Measurements from ENCODE around the gene ARHGEF19. TPM values are rescaled to one million over a fixed set of nuclear protein-coding genes. Genes with fewer than 3 reads are reported as not detected.

The ARHGEF19 gene
- total and polyA plus RNA-seq, 2 of the 13 experiments (the other 11 are each of a cell fraction or from before 2014, with no cell fraction given) = 1.7 to 1.8 TPM

GRCh38 chr1:16248007-16248436, 35.6 kb upstream of the ARHGEF19 start (continued):
- no peak for TF ChIP-seq ZNF609 (CRISPR knock-in tag; IDR thresholded peaks at IDR 0.05; ENCODE audit: borderline replicate concordance)
- TF ChIP-seq MLXIP (CRISPR knock-in tag; IDR thresholded peaks at IDR 0.05; ENCODE audit: borderline replicate concordance) = no peak
- no peak for TF ChIP-seq ZNF724P (CRISPR knock-in tag; IDR thresholded peaks at IDR 0.05; ENCODE audit: borderline replicate concordance)
- no peak for TF ChIP-seq KIAA2018 (CRISPR knock-in tag; IDR thresholded peaks at IDR 0.05; ENCODE audit: borderline replicate concordance)

Data from HepG2 (cell line).